ENCODE measurements around the gene RNF40. TPM values are rescaled to one million over a fixed set of nuclear protein-coding genes. Genes with fewer than 3 reads are reported as not detected.

Gene RNF40
- total and polyA plus RNA-seq, 2 of the 8 experiments (the other 6 are each of a cell fraction or from before 2014, with no cell fraction given) = 38.5 to 68.7 TPM

DNA sequence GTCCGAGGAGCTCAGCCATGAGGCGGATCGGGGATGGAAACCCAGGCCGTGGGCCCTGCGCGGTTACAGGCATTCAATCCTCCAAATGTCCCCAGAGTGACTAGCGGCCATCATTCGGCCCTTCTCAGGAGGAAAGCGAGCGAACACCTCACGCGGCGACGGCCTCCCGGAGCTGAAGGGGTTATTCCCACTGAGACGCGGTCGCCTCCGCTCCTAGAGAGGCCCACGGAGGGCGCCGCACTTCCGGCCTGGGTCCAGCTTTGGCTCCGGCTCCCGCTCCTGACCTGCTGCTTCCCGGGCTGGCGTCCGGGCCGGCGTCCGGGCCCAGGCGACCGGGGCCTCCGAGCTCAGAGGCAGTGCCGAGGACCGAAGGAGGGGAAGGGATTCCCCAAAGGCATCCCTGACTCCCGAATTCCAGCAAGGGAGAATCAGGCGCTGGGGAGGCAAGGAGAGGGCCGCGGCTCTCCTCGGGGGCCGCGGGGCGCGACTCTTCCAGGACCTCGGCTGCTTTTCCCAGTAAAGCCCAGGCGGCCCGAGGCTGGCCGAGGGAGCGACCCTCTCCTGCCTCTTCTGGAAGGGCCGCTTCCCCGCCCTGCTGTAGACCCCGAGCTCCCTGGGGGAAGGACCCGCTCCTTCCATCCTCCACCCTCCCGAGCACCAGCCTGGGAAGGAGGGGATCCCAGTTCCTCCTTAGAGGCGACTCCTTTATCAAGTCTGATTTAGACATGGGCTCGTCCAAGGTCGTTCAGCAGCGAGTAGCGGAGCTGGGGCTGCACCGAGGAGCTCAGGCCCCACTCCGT lies 43.4 kb downstream of the RNF40 start (continued):
- TF ChIP-seq SAP30 (IDR thresholded peaks at IDR 0.05; ENCODE audit: insufficient read depth, insufficient replicate concordance, low read length) (no peak), EP300 (IDR thresholded peaks at IDR 0.05; ENCODE audit: borderline replicate concordance in 1 of 2, low read depth in 2 of 2, low read length in 2 of 2) (no peak; a peak in 1 of 3 replicates)

Measured in H1 (cell line).